GM21423 (cell line): Measurements from ENCODE around the gene FBXO17.

ENCODE experiments used
- ATAC-seq: cut with Tn5 transposase; IDR thresholded peaks from one replicate; pipeline ENCODE4 v1.9.1; 2021; ENCODE audit warnings: mild to moderate bottlenecking, moderate library complexity; ENCODE audit not compliant: unreplicated experiment

Gene FBXO17

GRCh38 chr19:38894968-38895367, 80.6 kb downstream of the FBXO17 start:
- no peak for ATAC-seq

GRCh38 chr19:38893341-38893771, 82.2 kb downstream of the FBXO17 start:
- no peak for ATAC-seq

- ATAC-seq, result no peak
These were observed 82.7 kb downstream of the FBXO17 start for GRCh38 chr19:38892841-38893240.

- ATAC-seq, result no peak
These were observed 83.8 kb downstream of the FBXO17 start for GRCh38 chr19:38891771-38892170.
